Upper lobe of right lung (tissue), 1 donor: ENCODE results near the gene TPPP. TPM values are rescaled to one million over a fixed set of nuclear protein-coding genes. Genes with fewer than 3 reads are reported as not detected.

Experiments used
- ATAC-seq: fragments of 200-7000 bp; cut with Tn5 transposase; one replicate; pipeline ENCODE4 v1.9.1; 2020; ENCODE audit warnings: mild to moderate bottlenecking, moderate library complexity
- DNase-seq: peaks from one replicate; pipeline ENCODE4 v3.0.0-alpha.2; 2020
- H3K27ac ChIP-seq: fragments of 200-600 bp; one replicate; pipeline ENCODE4 v1.8.0; 2022
- H3K27me3 ChIP-seq: fragments of 200-600 bp; one replicate; pipeline ENCODE4 v1.8.0; 2022; ENCODE audit warnings: mild to moderate bottlenecking
- H3K36me3 ChIP-seq: fragments of 200-600 bp; one replicate; pipeline ENCODE4 v1.8.0; 2022
- H3K4me1 ChIP-seq: fragments of 200-600 bp; one replicate; pipeline ENCODE4 v1.8.0; 2022
- H3K4me3 ChIP-seq: fragments of 200-600 bp; one replicate; pipeline ENCODE4 v1.8.0; 2022; ENCODE audit warnings: mild to moderate bottlenecking
- H3K9me3 ChIP-seq: fragments of 200-600 bp; one replicate; pipeline ENCODE4 v1.8.0; 2022
- intact Hi-C: fragments of 100-400 bp; cut with DNase I; formaldehyde crosslinking; loops from one replicate; pipeline ENCODE4 v1.11.0; 2022
- total RNA-seq: library from RNA; stranded (reverse); fragmentation: NEBNext Ultra II Directional; extraction: Animal tissue kit (Norgen Biotek cat#: 25700); gene quantifications from one replicate; pipeline ENCODE4 v1.2.1, GENCODE V29; 2021
- TF ChIP-seq, protein P1 (sequence below): fragments of 200-600 bp; IDR thresholded peaks from one replicate; pipeline ENCODE4 v1.8.0; 2022; ENCODE audit warnings: antibody characterized with exemption
- donor health status: DM: no; HTN: yes; CAD: no; lungs with severe emphysema.

The TPPP gene
- total RNA-seq, 1 donor from 2014 or later = 16.1 TPM

DNA sequence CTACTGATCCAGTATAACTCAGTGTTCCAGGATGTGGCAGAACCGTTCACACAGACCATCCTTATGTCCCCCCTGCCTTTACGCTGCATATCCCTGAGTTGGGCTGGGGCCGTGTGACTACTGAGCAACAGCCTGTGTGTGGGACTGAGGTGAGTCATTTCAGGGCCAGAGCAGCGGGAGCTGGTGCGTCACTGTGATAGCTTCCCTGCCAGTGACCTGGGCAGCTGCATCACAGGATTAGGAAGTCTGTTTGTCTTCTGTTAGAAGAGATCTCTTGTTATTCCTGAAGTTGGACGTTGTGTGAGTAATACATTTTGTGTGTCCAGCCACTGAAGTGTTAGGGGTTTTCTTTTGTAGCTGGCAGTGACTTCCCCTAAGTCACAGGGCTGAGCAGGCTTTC, 35.6 kb downstream of the TPPP start:
- ATAC-seq (no peak), DNase-seq (no peak)
- Histone ChIP-seq H3K9me3 (no peaks in the 10 kb centered on the region), H3K27ac (no peak overlapping the region), H3K36me3 (peaks cover 9% of the 10 kb centered on the region), H3K4me3 (no peak overlapping the region), H3K27me3 (no peaks in the 10 kb centered on the region), H3K4me1 (no peaks in the 10 kb centered on the region)
- TF ChIP-seq, protein P1, sequence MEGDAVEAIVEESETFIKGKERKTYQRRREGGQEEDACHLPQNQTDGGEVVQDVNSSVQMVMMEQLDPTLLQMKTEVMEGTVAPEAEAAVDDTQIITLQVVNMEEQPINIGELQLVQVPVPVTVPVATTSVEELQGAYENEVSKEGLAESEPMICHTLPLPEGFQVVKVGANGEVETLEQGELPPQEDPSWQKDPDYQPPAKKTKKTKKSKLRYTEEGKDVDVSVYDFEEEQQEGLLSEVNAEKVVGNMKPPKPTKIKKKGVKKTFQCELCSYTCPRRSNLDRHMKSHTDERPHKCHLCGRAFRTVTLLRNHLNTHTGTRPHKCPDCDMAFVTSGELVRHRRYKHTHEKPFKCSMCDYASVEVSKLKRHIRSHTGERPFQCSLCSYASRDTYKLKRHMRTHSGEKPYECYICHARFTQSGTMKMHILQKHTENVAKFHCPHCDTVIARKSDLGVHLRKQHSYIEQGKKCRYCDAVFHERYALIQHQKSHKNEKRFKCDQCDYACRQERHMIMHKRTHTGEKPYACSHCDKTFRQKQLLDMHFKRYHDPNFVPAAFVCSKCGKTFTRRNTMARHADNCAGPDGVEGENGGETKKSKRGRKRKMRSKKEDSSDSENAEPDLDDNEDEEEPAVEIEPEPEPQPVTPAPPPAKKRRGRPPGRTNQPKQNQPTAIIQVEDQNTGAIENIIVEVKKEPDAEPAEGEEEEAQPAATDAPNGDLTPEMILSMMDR = no peak
- intact Hi-C loops = no loop called here

DNA sequence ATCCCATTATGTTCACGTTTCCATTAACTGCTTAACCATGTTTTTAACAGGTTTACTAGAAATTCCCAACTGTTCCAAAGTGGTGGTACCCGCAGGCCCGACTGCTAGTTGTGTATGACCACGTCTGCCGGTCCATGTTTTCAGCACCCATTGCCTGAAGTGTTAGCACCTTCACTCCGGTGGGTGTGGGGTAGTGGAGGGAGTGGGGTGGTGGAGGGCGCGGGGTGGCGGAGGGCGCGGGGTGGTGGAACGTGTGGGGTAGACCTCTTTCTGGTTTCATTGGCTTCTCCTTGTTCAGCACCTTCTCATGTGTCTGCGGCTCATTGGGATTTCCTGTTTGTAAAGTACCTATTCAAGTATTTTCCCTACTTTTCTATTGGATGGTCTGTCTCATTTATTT, 37.7 kb downstream of the TPPP start:
- intact Hi-C loops = no loop called here
- Histone ChIP-seq H3K36me3 (peaks cover 9% of the 10 kb centered on the region), H3K9me3 (no peaks in the 10 kb centered on the region), H3K4me1 (no peaks in the 10 kb centered on the region), H3K27ac (no peak overlapping the region), H3K27me3 (no peaks in the 10 kb centered on the region), H3K4me3 (no peak overlapping the region)
- TF ChIP-seq, protein P1 = no peak
- DNase-seq (no peak), ATAC-seq (no peak)

DNA sequence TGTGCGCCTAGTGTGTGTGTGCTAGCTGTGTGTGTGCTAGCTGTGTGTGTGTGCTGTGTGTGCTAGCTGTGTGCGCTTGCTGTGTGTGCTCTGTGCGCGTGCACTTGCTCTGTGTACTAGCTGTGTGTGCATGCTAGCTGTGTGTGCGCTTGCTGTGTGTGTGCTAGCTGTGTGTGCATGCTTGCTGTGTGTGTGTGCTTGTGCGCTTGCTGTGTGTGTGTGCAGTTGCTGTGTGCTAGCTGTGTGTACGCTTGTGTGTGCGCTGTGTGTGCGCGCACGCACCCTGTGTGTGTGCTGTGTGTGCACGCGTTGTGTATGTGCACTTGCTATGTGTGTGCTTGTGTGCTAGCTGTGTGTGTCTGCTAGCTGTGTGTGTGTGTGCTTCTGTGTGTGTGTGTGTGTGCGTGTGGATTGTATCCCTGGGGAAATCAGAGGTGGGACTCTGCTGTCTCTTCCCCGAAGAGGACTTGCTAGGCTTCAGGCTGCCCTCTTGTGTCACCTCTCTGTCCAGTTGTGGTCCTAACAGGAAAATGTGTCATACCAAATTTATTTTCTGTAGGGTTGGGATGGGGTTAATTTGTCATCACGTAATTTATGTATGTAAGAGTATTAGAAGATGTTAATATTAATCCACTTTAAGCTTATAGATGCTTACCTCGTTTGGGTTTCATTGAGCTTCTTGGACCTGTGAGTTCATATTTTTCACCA, 38.9 kb downstream of the TPPP start:
- H3K27ac ChIP-seq = no peak overlapping the region
- no peaks in the 10 kb centered on the region for H3K9me3 ChIP-seq
- peaks cover 9% of the 10 kb centered on the region for H3K36me3 ChIP-seq
- H3K4me3 ChIP-seq = no peak overlapping the region
- no peaks in the 10 kb centered on the region for H3K27me3 ChIP-seq
- intact Hi-C loops = no loop called here
- H3K4me1 ChIP-seq = no peaks in the 10 kb centered on the region
- TF ChIP-seq, protein P1 = no peak
- ATAC-seq = peak; percentile 36
- DNase-seq = peak; percentile 33

DNA sequence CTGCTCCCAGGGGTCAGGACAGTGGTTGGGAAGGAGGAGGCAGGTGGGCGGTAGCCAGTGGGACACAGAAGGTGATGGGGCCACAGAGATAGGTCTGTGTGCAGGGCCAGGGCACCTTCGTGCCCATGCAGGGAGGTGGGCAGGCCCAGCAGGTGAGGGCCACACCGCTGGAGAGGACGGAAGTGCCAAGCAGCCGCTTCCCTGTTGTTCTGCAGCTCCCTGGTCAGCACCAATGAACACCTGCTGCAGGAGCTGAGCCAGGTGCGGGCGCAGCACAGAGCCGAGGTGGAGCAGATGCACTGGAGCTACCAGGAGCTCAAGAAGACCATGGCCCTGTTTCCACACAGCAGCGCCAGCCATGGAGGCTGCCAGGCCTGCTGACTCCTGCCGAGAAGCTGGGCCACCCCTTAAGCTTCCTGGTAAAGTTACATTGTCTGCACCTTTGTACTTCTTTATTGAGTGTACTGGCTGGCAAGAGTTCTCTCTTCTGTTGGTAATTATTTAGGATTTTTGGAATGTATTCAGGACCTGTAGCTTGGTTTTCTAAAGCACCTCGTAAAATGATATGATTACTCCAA, 40.3 kb downstream of the TPPP start:
- no peak overlapping the region for H3K4me3 ChIP-seq
- intact Hi-C loops = no loop called here
- H3K27me3 ChIP-seq = no peaks in the 10 kb centered on the region
- TF ChIP-seq, protein P1 = no peak
- DNase-seq (peak; percentile 53), ATAC-seq (no peak)
- H3K27ac ChIP-seq = no peak overlapping the region
- H3K4me1 ChIP-seq = no peaks in the 10 kb centered on the region
- peaks cover 6% of the 10 kb centered on the region for H3K36me3 ChIP-seq
- H3K9me3 ChIP-seq = no peaks in the 10 kb centered on the region

DNA sequence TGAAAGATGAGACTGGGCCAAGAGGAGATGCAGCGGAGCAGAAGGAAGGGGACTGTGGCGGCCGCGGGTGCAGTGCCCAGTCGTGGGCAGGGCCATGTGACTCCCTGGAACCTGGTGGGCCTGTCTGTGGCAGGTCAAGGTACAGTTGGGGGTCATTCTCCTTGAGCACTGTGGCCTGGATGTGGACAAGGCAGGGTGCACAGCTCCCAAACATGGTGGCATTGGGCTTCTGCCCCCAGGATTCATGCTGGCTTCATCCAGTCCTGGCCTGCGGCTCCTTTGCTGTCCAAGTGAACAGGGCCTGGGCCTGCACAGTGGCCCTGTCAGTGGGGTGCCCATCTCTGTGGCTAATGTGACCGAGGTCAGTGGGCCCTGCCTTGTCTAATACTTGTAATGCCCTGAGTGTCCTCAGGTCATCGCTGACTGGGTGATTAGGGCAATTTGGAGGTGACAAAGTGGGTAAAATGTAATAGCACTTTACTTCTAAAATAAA, 41.1 kb downstream of the TPPP start:
- no peak overlapping the region for H3K4me3 ChIP-seq
- H3K4me1 ChIP-seq = no peaks in the 10 kb centered on the region
- H3K27me3 ChIP-seq = no peaks in the 10 kb centered on the region
- DNase-seq = peak; percentile 39
- TF ChIP-seq, protein P1 = no peak
- intact Hi-C loops = no loop called here
- no peaks in the 10 kb centered on the region for H3K9me3 ChIP-seq
- no peak overlapping the region for H3K27ac ChIP-seq
- peaks cover 4% of the 10 kb centered on the region for H3K36me3 ChIP-seq
- no peak for ATAC-seq
